SK-N-SH (cell line): ENCODE data around the gene OR1M1.

Source experiments
- CTCF ChIP-seq: fragments of 200-600 bp; sonication (generic); IDR thresholded peaks from 2 replicates; pipeline ENCODE4 v1.6.1; 2017; ENCODE audit warnings: antibody characterized with exemption, mild to moderate bottlenecking, moderate library complexity
- EZH2phosphoT487 ChIP-seq: fragments of 200-600 bp; sonication (generic); IDR thresholded peaks from 2 replicates; pipeline ENCODE4 v1.6.1; 2017; ENCODE audit warnings: low read depth, mixed run types, mild to moderate bottlenecking, antibody characterized with exemption, moderate library complexity, borderline replicate concordance
- JUND ChIP-seq: IDR thresholded peaks from 2 replicates; pipeline ENCODE4 v1.4.0; 2012
- MXI1 ChIP-seq: IDR thresholded peaks from 2 replicates; pipeline ENCODE4 v1.6.1; 2012; ENCODE audit warnings: mild to moderate bottlenecking, low read depth, low read length, improper control_type of control experiment
- POLR2AphosphoS5 ChIP-seq: IDR thresholded peaks from 2 replicates; pipeline ENCODE4 v1.6.1; 2012; ENCODE audit warnings: low read depth, low read length
- RCOR1 ChIP-seq: fragments of 150-350 bp; IDR thresholded peaks from 2 replicates; pipeline ENCODE4 v1.6.1; 2017; ENCODE audit warnings: antibody characterized with exemption, low read length
- SIN3A ChIP-seq: IDR thresholded peaks from 2 replicates; pipeline ENCODE4 v1.6.1; 2012; ENCODE audit warnings: low read depth, mild to moderate bottlenecking, low read length, moderate library complexity, borderline replicate concordance
- TEAD4 ChIP-seq: IDR thresholded peaks from 2 replicates; pipeline ENCODE4 v1.4.0; 2012; ENCODE audit warnings: mild to moderate bottlenecking, borderline replicate concordance; ENCODE audit not compliant: insufficient read depth
- YY1 ChIP-seq: IDR thresholded peaks from 2 replicates; pipeline ENCODE4 v1.4.0; 2012; ENCODE audit warnings: low read depth, mild to moderate bottlenecking
- TF ChIP-seq, protein P1 (sequence below): fragments of 150-350 bp; IDR thresholded peaks from 2 replicates; pipeline ENCODE4 v1.6.1; 2017; ENCODE audit warnings: antibody characterized with exemption, low read length, low read depth, borderline replicate concordance

DNA sequence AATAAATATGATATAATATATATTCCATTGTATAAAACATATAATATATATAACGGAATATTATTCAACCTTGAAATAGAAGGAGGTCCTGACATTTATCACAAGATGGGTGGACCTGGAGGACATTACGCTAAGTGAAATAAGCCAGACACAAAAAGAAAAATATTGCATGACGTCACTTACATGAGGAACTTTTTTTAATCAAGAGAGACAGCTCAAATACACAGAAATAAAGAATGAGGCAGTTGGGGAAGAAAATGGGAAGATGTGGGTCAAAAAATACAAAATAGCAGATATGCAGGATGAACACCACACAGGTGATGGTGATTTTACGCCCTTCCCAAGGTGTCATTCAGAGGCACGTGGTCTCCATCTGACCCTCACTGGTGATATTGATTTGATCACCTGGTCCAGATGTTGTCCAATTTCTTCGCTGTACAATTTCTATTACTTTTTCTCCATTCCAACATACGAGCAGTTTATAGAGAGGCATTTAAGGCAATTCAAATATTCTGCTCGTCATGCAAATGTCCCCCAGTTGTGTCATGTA is 52.8 kb downstream of the OR1M1 start:
- TF ChIP-seq MXI1 (no peak), SIN3A (no peak), CTCF (no peak), POLR2AphosphoS5 (no peak), YY1 (no peak), EZH2phosphoT487 (no peak), TEAD4 (no peak), JUND (no peak), RCOR1 (no peak)
- TF ChIP-seq, protein P1, sequence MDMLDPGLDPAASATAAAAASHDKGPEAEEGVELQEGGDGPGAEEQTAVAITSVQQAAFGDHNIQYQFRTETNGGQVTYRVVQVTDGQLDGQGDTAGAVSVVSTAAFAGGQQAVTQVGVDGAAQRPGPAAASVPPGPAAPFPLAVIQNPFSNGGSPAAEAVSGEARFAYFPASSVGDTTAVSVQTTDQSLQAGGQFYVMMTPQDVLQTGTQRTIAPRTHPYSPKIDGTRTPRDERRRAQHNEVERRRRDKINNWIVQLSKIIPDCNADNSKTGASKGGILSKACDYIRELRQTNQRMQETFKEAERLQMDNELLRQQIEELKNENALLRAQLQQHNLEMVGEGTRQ = no peak
